Breast epithelium (tissue), 3 donors: ENCODE data around the gene MMP19.

Source experiments
- POLR2A ChIP-seq: fragments of 450-650 bp; IDR thresholded peaks from one replicate; pipeline ENCODE4 v1.6.1; 2016; ENCODE audit warnings: antibody characterized with exemption, mild to moderate bottlenecking, moderate library complexity
- POLR2AphosphoS5 ChIP-seq, 3 donors: sonication (generic); formaldehyde crosslinking; IDR thresholded peaks; one replicate each; pipeline ENCODE4 v1.6.1; 2017; ENCODE audit warnings: antibody characterized with exemption in 3 of 3
- TF ChIP-seq, protein P1 (sequence below), 3 donors: fragments of 450-650 bp; IDR thresholded peaks; one replicate each; pipeline ENCODE4 v1.5.1; 2016 to 2017; ENCODE audit warnings: antibody characterized with exemption in 3 of 3, mild to moderate bottlenecking in 3 of 3, moderate library complexity in 3 of 3

- TF ChIP-seq, protein P1, sequence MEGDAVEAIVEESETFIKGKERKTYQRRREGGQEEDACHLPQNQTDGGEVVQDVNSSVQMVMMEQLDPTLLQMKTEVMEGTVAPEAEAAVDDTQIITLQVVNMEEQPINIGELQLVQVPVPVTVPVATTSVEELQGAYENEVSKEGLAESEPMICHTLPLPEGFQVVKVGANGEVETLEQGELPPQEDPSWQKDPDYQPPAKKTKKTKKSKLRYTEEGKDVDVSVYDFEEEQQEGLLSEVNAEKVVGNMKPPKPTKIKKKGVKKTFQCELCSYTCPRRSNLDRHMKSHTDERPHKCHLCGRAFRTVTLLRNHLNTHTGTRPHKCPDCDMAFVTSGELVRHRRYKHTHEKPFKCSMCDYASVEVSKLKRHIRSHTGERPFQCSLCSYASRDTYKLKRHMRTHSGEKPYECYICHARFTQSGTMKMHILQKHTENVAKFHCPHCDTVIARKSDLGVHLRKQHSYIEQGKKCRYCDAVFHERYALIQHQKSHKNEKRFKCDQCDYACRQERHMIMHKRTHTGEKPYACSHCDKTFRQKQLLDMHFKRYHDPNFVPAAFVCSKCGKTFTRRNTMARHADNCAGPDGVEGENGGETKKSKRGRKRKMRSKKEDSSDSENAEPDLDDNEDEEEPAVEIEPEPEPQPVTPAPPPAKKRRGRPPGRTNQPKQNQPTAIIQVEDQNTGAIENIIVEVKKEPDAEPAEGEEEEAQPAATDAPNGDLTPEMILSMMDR (IDR thresholded peaks at IDR 0.05): no peak
- no peak for TF ChIP-seq POLR2AphosphoS5 (IDR thresholded peaks at IDR 0.05)
- no peak for TF ChIP-seq POLR2A
Observed at GRCh38 chr12:55850401-55850800, 7.7 kb upstream of the MMP19 start.
